ENCODE measurements around the gene ZNF541. TPM values are rescaled to one million over a fixed set of nuclear protein-coding genes. Genes with fewer than 3 reads are reported as not detected.

ZNF541 gene
- total and polyA plus RNA-seq, 10 of the 15 experiments (the other 5 are each of a cell fraction or from before 2014, with no cell fraction given): 0.03 to 0.12 (median 0.07) TPM; not detected in 4

GRCh38 chr19:47593860-47594259 is 20.9 kb upstream of the ZNF541 start:
- H4K20me1 ChIP-seq (ENCODE audit: control insufficient read depth, insufficient read depth): no peaks in the 10 kb centered on the region
- no peak overlapping the region for H2AFZ ChIP-seq (ENCODE audit: control insufficient read depth, low read depth, low read length)
- POLR2A ChIA-PET: no interaction called here
- TF ChIP-seq BACH1 (IDR thresholded peaks at IDR 0.05; ENCODE audit: borderline replicate concordance) (no peak), ZSCAN29 (IDR thresholded peaks at IDR 0.05) (no peak), EGR1 (IDR thresholded peaks at IDR 0.05; ENCODE audit: borderline replicate concordance in 1 of 2, low read depth in 2 of 2, low read length in 2 of 2) (no peak), TCF7 (IDR thresholded peaks at IDR 0.05; ENCODE audit: borderline replicate concordance) (no peak), TCF12 (IDR thresholded peaks at IDR 0.05; ENCODE audit: low read depth, low read length) (no peak), ASH2L (IDR thresholded peaks at IDR 0.05; ENCODE audit: borderline replicate concordance, low read depth) (no peak)
- TF ChIP-seq, protein P1, sequence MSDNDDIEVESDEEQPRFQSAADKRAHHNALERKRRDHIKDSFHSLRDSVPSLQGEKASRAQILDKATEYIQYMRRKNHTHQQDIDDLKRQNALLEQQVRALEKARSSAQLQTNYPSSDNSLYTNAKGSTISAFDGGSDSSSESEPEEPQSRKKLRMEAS (IDR thresholded peaks at IDR 0.05; ENCODE audit: low read depth, low read length): no peak
- TF ChIP-seq, protein P2, sequence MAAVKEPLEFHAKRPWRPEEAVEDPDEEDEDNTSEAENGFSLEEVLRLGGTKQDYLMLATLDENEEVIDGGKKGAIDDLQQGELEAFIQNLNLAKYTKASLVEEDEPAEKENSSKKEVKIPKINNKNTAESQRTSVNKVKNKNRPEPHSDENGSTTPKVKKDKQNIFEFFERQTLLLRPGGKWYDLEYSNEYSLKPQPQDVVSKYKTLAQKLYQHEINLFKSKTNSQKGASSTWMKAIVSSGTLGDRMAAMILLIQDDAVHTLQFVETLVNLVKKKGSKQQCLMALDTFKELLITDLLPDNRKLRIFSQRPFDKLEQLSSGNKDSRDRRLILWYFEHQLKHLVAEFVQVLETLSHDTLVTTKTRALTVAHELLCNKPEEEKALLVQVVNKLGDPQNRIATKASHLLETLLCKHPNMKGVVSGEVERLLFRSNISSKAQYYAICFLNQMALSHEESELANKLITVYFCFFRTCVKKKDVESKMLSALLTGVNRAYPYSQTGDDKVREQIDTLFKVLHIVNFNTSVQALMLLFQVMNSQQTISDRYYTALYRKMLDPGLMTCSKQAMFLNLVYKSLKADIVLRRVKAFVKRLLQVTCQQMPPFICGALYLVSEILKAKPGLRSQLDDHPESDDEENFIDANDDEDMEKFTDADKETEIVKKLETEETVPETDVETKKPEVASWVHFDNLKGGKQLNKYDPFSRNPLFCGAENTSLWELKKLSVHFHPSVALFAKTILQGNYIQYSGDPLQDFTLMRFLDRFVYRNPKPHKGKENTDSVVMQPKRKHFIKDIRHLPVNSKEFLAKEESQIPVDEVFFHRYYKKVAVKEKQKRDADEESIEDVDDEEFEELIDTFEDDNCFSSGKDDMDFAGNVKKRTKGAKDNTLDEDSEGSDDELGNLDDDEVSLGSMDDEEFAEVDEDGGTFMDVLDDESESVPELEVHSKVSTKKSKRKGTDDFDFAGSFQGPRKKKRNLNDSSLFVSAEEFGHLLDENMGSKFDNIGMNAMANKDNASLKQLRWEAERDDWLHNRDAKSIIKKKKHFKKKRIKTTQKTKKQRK (IDR thresholded peaks at IDR 0.05; ENCODE audit: low read depth, low read length): no peak
- H3K9ac ChIP-seq (ENCODE audit: control insufficient read depth, insufficient read depth, low read length): no peak overlapping the region
- RAD21 ChIA-PET (ENCODE audit: unreplicated experiment): no interaction called here
- no peaks in the 10 kb centered on the region for H3K79me2 ChIP-seq (ENCODE audit: control insufficient read depth, insufficient read depth, low read length)
- no peak overlapping the region for H3K4me2 ChIP-seq (ENCODE audit: control insufficient read depth, insufficient read depth)
- no peaks in the 10 kb centered on the region; a peak in 1 of 4 replicates for H3K27me3 ChIP-seq (replicated peaks in 1 of 2; ENCODE audit: control insufficient read depth in 2 of 2, insufficient read depth in 2 of 2, low read length in 1 of 2)
- no TSS peak for BruUV-seq (replicated peaks)
- no peaks in the 10 kb centered on the region for H3K36me3 ChIP-seq (ENCODE audit: control insufficient read depth in 2 of 2, insufficient read depth in 2 of 2, low read length in 1 of 2)
- ATAC-seq (no peak), DNase-seq (ENCODE audit: low read depth, low spot score) (no peak), FAIRE-seq (no peak)
- peaks cover 7% of the 10 kb centered on the region for H3K4me1 ChIP-seq (ENCODE audit: control insufficient read depth, insufficient read depth, low read length)
- in situ Hi-C loops (cut with MboI) (no loop called here), intact Hi-C loops (cut with micrococcal nuclease; ENCODE audit: unreplicated experiment) (no loop called here)
- H3K9me3 ChIP-seq (replicated peaks; ENCODE audit: control insufficient read depth, insufficient read depth, low read length): no peaks in the 10 kb centered on the region; the same call in 2 of the 3 replicates
- WGBS (ENCODE audit: insufficient coverage, insufficient replicate concordance, low lambda C conversion rate, missing lambda C conversion rate): 77% methylated on average over 6 of the region's 6 CpGs
- H3K27ac ChIP-seq (ENCODE audit: control insufficient read depth, insufficient read depth): no peak overlapping the region
- no peak overlapping the region for H3K4me3 ChIP-seq
- CTCF ChIA-PET: no interaction called here
- SMC1A ChIA-PET (ENCODE audit: uncharacterized antibody, unreplicated experiment): interaction anchor here (0.6 kb wide), 1 partner anchor 1088 kb away, joined by 3 read pairs; no protein-coding TSS in a partner anchor
